ENCODE results near the gene LIN9. TPM values are rescaled to one million over a fixed set of nuclear protein-coding genes. Genes with fewer than 3 reads are reported as not detected.
A peak's percentile ranks its signal among the peaks of the same experiment; 100 is the strongest.

LIN9 gene
- total RNA-seq, 1 donor from 2014 or later = 2.1 TPM

DNA sequence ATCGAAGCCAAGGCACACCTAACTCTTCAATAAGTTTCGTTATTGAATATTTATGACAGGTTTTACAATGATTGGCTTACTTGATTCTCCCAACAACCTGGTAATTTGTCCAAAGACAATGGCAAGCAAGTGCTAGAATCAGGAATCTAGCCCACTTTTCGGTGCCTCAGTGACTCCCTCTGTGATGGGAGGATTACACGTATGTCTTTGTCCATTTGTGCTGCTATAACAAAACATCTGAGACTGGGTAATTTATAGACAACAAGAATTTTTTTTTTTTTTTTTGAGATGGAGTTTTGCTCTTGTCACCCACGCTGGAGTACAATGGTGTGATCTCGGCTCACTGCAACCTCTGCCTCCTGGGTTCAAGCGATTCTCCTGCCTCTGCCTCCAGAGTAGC, 2.4 kb upstream of the LIN9 start:
- Mint-ChIP-seq H3K36me3 (ENCODE audit: low read depth) (no peaks in the 10 kb centered on the region), H3K4me3 (ENCODE audit: unreplicated experiment) (no peak overlapping the region), H3K4me1 (ENCODE audit: low read depth) (peaks cover 11% of the 10 kb centered on the region), H3K27me3 (ENCODE audit: low read depth) (peaks cover 12% of the 10 kb centered on the region), H3K9me3 (ENCODE audit: low read depth) (no peaks in the 10 kb centered on the region), H3K27ac (ENCODE audit: unreplicated experiment) (no peak overlapping the region)
- TF ChIP-seq, protein P1, sequence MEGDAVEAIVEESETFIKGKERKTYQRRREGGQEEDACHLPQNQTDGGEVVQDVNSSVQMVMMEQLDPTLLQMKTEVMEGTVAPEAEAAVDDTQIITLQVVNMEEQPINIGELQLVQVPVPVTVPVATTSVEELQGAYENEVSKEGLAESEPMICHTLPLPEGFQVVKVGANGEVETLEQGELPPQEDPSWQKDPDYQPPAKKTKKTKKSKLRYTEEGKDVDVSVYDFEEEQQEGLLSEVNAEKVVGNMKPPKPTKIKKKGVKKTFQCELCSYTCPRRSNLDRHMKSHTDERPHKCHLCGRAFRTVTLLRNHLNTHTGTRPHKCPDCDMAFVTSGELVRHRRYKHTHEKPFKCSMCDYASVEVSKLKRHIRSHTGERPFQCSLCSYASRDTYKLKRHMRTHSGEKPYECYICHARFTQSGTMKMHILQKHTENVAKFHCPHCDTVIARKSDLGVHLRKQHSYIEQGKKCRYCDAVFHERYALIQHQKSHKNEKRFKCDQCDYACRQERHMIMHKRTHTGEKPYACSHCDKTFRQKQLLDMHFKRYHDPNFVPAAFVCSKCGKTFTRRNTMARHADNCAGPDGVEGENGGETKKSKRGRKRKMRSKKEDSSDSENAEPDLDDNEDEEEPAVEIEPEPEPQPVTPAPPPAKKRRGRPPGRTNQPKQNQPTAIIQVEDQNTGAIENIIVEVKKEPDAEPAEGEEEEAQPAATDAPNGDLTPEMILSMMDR (IDR thresholded peaks at IDR 0.05) = no peak
- no peak for DNase-seq (ENCODE audit: low spot score)

DNA sequence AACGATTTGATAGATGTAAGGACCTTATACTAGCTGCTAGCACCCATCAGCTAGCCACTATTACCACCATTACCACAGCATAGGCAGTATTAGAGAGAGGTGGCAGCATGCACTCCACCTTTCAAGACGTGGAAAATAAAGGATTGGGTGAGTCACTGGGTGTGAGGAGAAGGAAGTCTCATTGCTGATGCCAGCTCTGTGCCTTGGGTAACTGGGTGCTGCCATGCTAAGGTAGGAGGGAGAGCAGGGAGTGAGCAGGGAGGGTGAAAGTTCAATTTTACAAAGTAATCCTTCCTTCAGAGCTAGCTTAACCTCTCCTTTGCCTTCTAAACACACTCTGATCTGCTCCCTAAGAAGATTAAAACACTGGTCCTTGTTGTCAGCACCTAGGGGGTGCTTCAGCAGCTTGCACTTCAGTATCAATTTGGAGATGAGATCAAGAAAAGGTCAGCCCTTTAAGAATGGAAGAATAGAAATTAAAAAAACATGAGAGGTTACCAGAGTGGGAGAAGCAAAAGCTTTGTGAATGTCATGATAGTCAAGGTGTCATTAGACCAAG, 1.8 kb upstream of the LIN9 start:
- no peaks in the 10 kb centered on the region for H3K36me3 Mint-ChIP-seq (ENCODE audit: low read depth)
- peaks cover 8% of the 10 kb centered on the region for H3K27me3 Mint-ChIP-seq (ENCODE audit: low read depth)
- TF ChIP-seq, protein P1 (IDR thresholded peaks at IDR 0.05) = no peak
- no peak overlapping the region for H3K4me3 Mint-ChIP-seq (ENCODE audit: unreplicated experiment)
- H3K27ac Mint-ChIP-seq (ENCODE audit: unreplicated experiment) = no peak overlapping the region
- DNase-seq (ENCODE audit: low spot score) = no peak
- no peaks in the 10 kb centered on the region for H3K9me3 Mint-ChIP-seq (ENCODE audit: low read depth)
- H3K4me1 Mint-ChIP-seq (ENCODE audit: low read depth) = peaks cover 11% of the 10 kb centered on the region

DNA sequence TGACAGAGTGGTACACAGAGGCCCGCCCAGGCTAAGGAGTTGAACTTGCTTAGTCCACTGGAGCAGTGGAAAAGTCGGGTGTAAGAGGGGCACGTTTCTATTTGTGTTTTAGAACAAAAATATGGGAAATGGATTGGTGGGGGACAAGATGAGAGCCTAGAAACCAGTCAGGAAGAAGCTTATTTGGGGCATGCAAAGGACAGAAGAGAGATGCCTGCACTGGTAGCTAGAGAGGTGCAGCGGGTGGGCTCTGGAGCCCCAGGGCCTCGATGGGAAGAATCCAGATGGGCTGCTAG, 1.2 kb upstream of the LIN9 start:
- Mint-ChIP-seq H3K4me3 (ENCODE audit: unreplicated experiment) (no peak overlapping the region), H3K27ac (ENCODE audit: unreplicated experiment) (peak overlapping the region; percentile 67), H3K36me3 (ENCODE audit: low read depth) (no peaks in the 10 kb centered on the region), H3K9me3 (ENCODE audit: low read depth) (no peaks in the 10 kb centered on the region), H3K4me1 (ENCODE audit: low read depth) (peaks cover 11% of the 10 kb centered on the region), H3K27me3 (ENCODE audit: low read depth) (peaks cover 4% of the 10 kb centered on the region)
- no peak for DNase-seq (ENCODE audit: low spot score)
- TF ChIP-seq, protein P1 (IDR thresholded peaks at IDR 0.05) = no peak

DNA sequence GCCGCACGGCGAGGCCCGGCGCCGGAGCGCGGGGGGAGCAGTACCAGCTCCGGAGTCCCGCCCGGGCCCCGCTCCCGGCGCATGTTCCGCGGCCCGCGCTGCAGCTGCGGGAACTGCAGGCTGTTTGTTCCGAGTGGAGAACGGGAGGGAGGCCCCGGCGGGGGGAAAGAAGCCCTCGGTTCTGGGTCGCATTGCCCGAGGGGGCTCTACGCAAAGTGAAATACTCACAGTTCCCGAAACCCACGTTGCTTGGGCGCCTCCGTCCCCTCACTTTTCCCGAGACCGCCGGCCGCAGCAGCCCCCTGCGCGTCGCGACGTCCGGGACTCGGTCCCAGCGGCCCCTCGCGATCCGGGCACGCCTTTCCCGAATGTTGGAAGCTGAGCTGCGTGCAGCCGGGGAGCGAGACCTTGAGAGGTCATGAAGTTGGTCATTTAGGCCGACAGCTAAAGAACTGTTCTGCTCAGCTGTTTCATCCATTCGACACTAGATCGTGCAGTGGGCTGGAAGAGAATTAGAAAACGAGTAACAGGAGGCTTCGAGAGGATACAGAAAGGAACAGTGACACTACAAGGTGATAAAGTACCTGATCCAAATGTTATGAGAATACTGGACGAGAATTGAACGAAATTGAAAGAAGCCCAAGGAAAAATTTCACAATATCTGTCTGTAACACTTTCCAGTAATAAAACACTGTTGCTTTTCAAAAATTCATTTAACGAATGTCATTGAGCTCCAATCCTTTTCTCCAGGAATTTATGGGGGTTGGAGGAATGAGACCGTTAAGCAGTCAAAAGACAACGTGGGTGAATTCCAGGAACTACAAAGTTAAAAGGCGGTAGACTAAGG, 657 bp upstream of the LIN9 start:
- DNase-seq (ENCODE audit: low spot score) = no peak
- H3K27me3 Mint-ChIP-seq (ENCODE audit: low read depth) = peaks cover 4% of the 10 kb centered on the region

DNA sequence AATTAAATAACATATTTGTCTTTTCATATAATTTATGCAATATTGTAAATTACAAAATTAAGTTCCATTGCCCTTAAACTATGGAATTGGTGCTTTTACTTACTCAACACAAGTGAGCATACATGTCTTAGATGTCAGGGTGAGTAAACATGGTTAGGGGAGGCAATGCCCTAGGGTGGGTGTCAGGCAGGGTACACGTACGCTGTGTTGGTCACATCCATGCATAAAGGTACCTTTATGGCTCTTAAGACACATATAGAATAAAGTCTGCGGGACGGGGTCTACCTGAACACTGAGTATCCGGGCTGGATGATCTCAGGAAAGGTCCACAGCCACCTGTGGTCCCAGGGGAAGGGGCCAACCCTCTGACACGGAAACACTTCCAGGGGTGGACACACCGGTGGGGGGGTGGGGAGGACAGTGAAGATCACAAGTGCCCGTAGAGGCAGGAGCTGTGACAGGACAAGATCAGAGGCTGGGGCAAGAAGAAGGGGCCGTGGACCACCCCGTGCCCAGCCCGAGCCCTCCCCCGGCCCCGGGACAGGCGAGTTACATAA, 720 bp downstream of the LIN9 start:
- TF ChIP-seq, protein P1 (IDR thresholded peaks at IDR 0.05) = no peak
- H3K27ac Mint-ChIP-seq (ENCODE audit: unreplicated experiment) = peak overlapping the region; percentile 45
- peak overlapping the region; percentile 84 for H3K4me3 Mint-ChIP-seq (ENCODE audit: unreplicated experiment)
- H3K4me1 Mint-ChIP-seq (ENCODE audit: low read depth) = peaks cover 11% of the 10 kb centered on the region
- DNase-seq (ENCODE audit: low spot score) = no peak
- no peaks in the 10 kb centered on the region for H3K9me3 Mint-ChIP-seq (ENCODE audit: low read depth)
- H3K27me3 Mint-ChIP-seq (ENCODE audit: low read depth) = peaks cover 2% of the 10 kb centered on the region
- no peaks in the 10 kb centered on the region for H3K36me3 Mint-ChIP-seq (ENCODE audit: low read depth)

More for the DNA sequence above, 657 bp upstream of the LIN9 start:
- no peaks in the 10 kb centered on the region for H3K9me3 Mint-ChIP-seq (ENCODE audit: low read depth)
- peak overlapping the region; percentile 78 for H3K4me3 Mint-ChIP-seq (ENCODE audit: unreplicated experiment)
- peaks cover 11% of the 10 kb centered on the region for H3K4me1 Mint-ChIP-seq (ENCODE audit: low read depth)
- TF ChIP-seq, protein P1 (IDR thresholded peaks at IDR 0.05) = peak; percentile 24
- H3K36me3 Mint-ChIP-seq (ENCODE audit: low read depth) = no peaks in the 10 kb centered on the region
- peak overlapping the region; percentile 67 for H3K27ac Mint-ChIP-seq (ENCODE audit: unreplicated experiment)

All from chondrocyte (in vitro differentiated cells).